Caco-2 (cell line): ENCODE measurements around the gene CDH13. TPM values are rescaled to one million over a fixed set of nuclear protein-coding genes. Genes with fewer than 3 reads are reported as not detected.

Source experiments
- BruUV-seq: library from RNA; stranded (reverse); fragments of 400-500 nt; replicated peaks from 2 replicates; lab custom pipeline; 2021; lab: Mats Ljungman, UMichigan
- CTCF ChIA-PET: fragments of 300-600 bp; sonication (Branson Sonifier 250); formaldehyde crosslinking; loops from one replicate; lab custom pipeline; 2022; ENCODE audit warnings: antibody characterized with exemption; lab: Charles Lee
- POLR2A ChIA-PET: fragments of 300-600 bp; sonication (Branson Sonifier 250); formaldehyde crosslinking; loops from one replicate; lab custom pipeline; 2022; ENCODE audit warnings: antibody characterized with exemption; lab: Charles Lee
- DNase-seq, 2 experiments: peaks; one replicate each; pipeline versions ENCODE4 v3.0.0 to v3.0.0-alpha.2; 2020 to 2022
- H3K27me3 ChIP-seq: replicated peaks from 2 replicates; pipeline ENCODE4 v1.6.0; 2011; ENCODE audit warnings: low read length; ENCODE audit not compliant: control insufficient read depth, insufficient read depth
- H3K36me3 ChIP-seq: 2 replicates; pipeline ENCODE4 v1.5.1; 2011; ENCODE audit warnings: low read length; ENCODE audit not compliant: control insufficient read depth, insufficient read depth
- H3K4me1 ChIP-seq: fragments of 250-450 bp; sonication (Bioruptor Pico); 2 replicates; pipeline ENCODE4 v1.5.1; 2020; ENCODE audit warnings: mild to moderate bottlenecking
- H3K4me3 ChIP-seq: 2 replicates; pipeline ENCODE4 v1.5.1; 2011; ENCODE audit warnings: low read depth, mild to moderate bottlenecking, control low read depth, low read length
- H3K9me3 ChIP-seq: fragments of 250-450 bp; sonication (Bioruptor Pico); 2 replicates; pipeline ENCODE4 v1.5.1; 2020; ENCODE audit warnings: mild to moderate bottlenecking, moderate library complexity
- H3K27ac Mint-ChIP-seq: one replicate; pipeline ENCODE4 v1.8.0; 2022; ENCODE audit warnings: mixed read lengths; ENCODE audit not compliant: unreplicated experiment
- H3K27me3 Mint-ChIP-seq: one replicate; pipeline ENCODE4 v1.8.0; 2022; ENCODE audit warnings: mixed read lengths; ENCODE audit not compliant: insufficient read depth, unreplicated experiment
- H3K36me3 Mint-ChIP-seq: one replicate; pipeline ENCODE4 v1.8.0; 2022; ENCODE audit warnings: mild to moderate bottlenecking, mixed read lengths; ENCODE audit not compliant: insufficient read depth, unreplicated experiment
- H3K4me1 Mint-ChIP-seq: one replicate; pipeline ENCODE4 v1.8.0; 2022; ENCODE audit warnings: low read depth, mixed read lengths; ENCODE audit not compliant: unreplicated experiment
- H3K4me3 Mint-ChIP-seq: one replicate; pipeline ENCODE4 v1.8.0; 2022; ENCODE audit warnings: mild to moderate bottlenecking, moderate library complexity, mixed read lengths; ENCODE audit not compliant: unreplicated experiment
- H3K9me3 Mint-ChIP-seq: one replicate; pipeline ENCODE4 v1.8.0; 2022; ENCODE audit warnings: mixed read lengths; ENCODE audit not compliant: unreplicated experiment
- intact Hi-C: fragments of 100-400 bp; cut with micrococcal nuclease; formaldehyde crosslinking; loops from one replicate; pipeline ENCODE4 v1.10.0; 2022; ENCODE audit not compliant: unreplicated experiment
- total RNA-seq: library from RNA; stranded (reverse); gene quantifications from 2 replicates; pipeline ENCODE4 v1.2.3, GENCODE V29; 2022
- TF ChIP-seq, protein P1 (sequence below), 2 experiments: fragments of 200-600 bp in 1 of 2; IDR thresholded peaks; 1 replicate in 1 of 2; 2 replicates in 1 of 2; pipeline versions ENCODE4 v1.5.1 to v1.8.0; 2011 to 2022; ENCODE audit warnings: antibody characterized with exemption in 1 of 2, control low read depth in 1 of 2, inconsistent platforms in 1 of 2, low read depth in 1 of 2, low read length in 1 of 2, mild to moderate bottlenecking in 1 of 2, moderate library complexity in 1 of 2; ENCODE audit not compliant: insufficient read depth in 1 of 2, severe bottlenecking in 1 of 2, unreplicated experiment in 1 of 2

Gene CDH13
- total RNA-seq, 1 experiment from 2014 or later, result 2.2 TPM

GRCh38 chr16:83258366-83258928 is 631.7 kb downstream of the CDH13 start:
- ChIA-PET POLR2A (no interaction called here), CTCF (no interaction called here)
- Mint-ChIP-seq H3K4me1 (no peaks in the 10 kb centered on the region), H3K36me3 (no peaks in the 10 kb centered on the region), H3K27me3 (peaks cover 30% of the 10 kb centered on the region), H3K9me3 (peaks cover 7% of the 10 kb centered on the region), H3K27ac (no peak overlapping the region), H3K4me3 (no peak overlapping the region)
- H3K4me1 ChIP-seq, result no peaks in the 10 kb centered on the region
- peaks cover 1% of the 10 kb centered on the region for H3K27me3 ChIP-seq
- no peak overlapping the region for H3K4me3 ChIP-seq
- TF ChIP-seq, protein P1, sequence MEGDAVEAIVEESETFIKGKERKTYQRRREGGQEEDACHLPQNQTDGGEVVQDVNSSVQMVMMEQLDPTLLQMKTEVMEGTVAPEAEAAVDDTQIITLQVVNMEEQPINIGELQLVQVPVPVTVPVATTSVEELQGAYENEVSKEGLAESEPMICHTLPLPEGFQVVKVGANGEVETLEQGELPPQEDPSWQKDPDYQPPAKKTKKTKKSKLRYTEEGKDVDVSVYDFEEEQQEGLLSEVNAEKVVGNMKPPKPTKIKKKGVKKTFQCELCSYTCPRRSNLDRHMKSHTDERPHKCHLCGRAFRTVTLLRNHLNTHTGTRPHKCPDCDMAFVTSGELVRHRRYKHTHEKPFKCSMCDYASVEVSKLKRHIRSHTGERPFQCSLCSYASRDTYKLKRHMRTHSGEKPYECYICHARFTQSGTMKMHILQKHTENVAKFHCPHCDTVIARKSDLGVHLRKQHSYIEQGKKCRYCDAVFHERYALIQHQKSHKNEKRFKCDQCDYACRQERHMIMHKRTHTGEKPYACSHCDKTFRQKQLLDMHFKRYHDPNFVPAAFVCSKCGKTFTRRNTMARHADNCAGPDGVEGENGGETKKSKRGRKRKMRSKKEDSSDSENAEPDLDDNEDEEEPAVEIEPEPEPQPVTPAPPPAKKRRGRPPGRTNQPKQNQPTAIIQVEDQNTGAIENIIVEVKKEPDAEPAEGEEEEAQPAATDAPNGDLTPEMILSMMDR (IDR thresholded peaks at IDR 0.05; ENCODE audit: insufficient read depth in 1 of 2, low read depth in 1 of 2, low read length in 1 of 2, severe bottlenecking in 1 of 2, unreplicated experiment in 1 of 2), result no peak
- no peaks in the 10 kb centered on the region for H3K9me3 ChIP-seq
- no TSS peak for BruUV-seq
- no peaks in the 10 kb centered on the region for H3K36me3 ChIP-seq
- intact Hi-C loops, result no loop called here
- DNase-seq, result no peak

GRCh38 chr16:83266848-83267553 is 640.2 kb downstream of the CDH13 start:
- no peak for DNase-seq
- intact Hi-C loops, result no loop called here
- TF ChIP-seq, protein P1 (IDR thresholded peaks at IDR 0.05; ENCODE audit: insufficient read depth in 1 of 2, low read depth in 1 of 2, low read length in 1 of 2, severe bottlenecking in 1 of 2, unreplicated experiment in 1 of 2), result no peak
- POLR2A ChIA-PET, result no interaction called here
- Histone ChIP-seq H3K27me3 (no peaks in the 10 kb centered on the region), H3K4me3 (no peak overlapping the region), H3K9me3 (no peaks in the 10 kb centered on the region), H3K4me1 (no peaks in the 10 kb centered on the region), H3K36me3 (no peaks in the 10 kb centered on the region)
- no peaks in the 10 kb centered on the region for H3K4me1 Mint-ChIP-seq
- BruUV-seq, result no TSS peak
- no peaks in the 10 kb centered on the region for H3K36me3 Mint-ChIP-seq
- H3K27me3 Mint-ChIP-seq, result peaks cover 31% of the 10 kb centered on the region
- H3K9me3 Mint-ChIP-seq, result no peaks in the 10 kb centered on the region
- no peak overlapping the region for H3K4me3 Mint-ChIP-seq
- CTCF ChIA-PET, result no interaction called here
- H3K27ac Mint-ChIP-seq, result no peak overlapping the region

- TF ChIP-seq, protein P1 (IDR thresholded peaks at IDR 0.05; ENCODE audit: insufficient read depth in 1 of 2, low read depth in 1 of 2, low read length in 1 of 2, severe bottlenecking in 1 of 2, unreplicated experiment in 1 of 2), result no peak
- Mint-ChIP-seq H3K36me3 (no peaks in the 10 kb centered on the region), H3K4me3 (no peak overlapping the region)
These were observed 641.4 kb downstream of the CDH13 start for GRCh38 chr16:83268169-83268568.

More at GRCh38 chr16:83268169-83268568, 641.4 kb downstream of the CDH13 start:
- no peaks in the 10 kb centered on the region for H3K4me1 Mint-ChIP-seq
- H3K4me1 ChIP-seq, result no peaks in the 10 kb centered on the region
- H3K4me3 ChIP-seq, result no peak overlapping the region
- ChIA-PET CTCF (no interaction called here), POLR2A (no interaction called here)
- no peak overlapping the region for H3K27ac Mint-ChIP-seq
- no peaks in the 10 kb centered on the region for H3K36me3 ChIP-seq
- H3K9me3 Mint-ChIP-seq, result no peaks in the 10 kb centered on the region
- intact Hi-C loops, result no loop called here
- DNase-seq, result no peak
- H3K9me3 ChIP-seq, result no peaks in the 10 kb centered on the region
- H3K27me3 ChIP-seq, result no peaks in the 10 kb centered on the region
- BruUV-seq, result no TSS peak
- H3K27me3 Mint-ChIP-seq, result peaks cover 31% of the 10 kb centered on the region
